Left renal pelvis (tissue), 4 donors: ENCODE measurements around the gene TXLNA. TPM values are rescaled to one million over a fixed set of nuclear protein-coding genes. Genes with fewer than 3 reads are reported as not detected.

Source experiments
- DNase-seq, 4 donors: peaks; one replicate each; pipeline ENCODE4 v3.0.0-alpha.2; 2013; ENCODE audit warnings: low read depth in 4 of 4, low spot score in 3 of 4
- polyA plus RNA-seq, 4 donors: library from polyadenylated mRNA; unstranded; fragments of 120-200 nt; gene quantifications; one replicate each; pipeline ENCODE4 v1.2.1, GENCODE V29; 2013; ENCODE audit not compliant: insufficient read length in 4 of 4

TXLNA gene
- polyA plus RNA-seq, 4 donors, result 45.2 to 46.7 (median 45.2) TPM

GRCh38 chr1:32242341-32242851 is 62.9 kb downstream of the TXLNA start:
- no peak for DNase-seq

- DNase-seq, result no peak
Measured at GRCh38 chr1:32246888-32247273, 67.4 kb downstream of the TXLNA start, which contains the start of gene FAM167B. Gene FAM167B (plus strand): TSS chr1:32247222. CDS start chr1:32247422, 200 bp downstream.

- DNase-seq, result no peak
Measured at GRCh38 chr1:32247452-32247851, 68.0 kb downstream of the TXLNA start.

Other genes with a start within 250 kb of the TXLNA start
- gene PTP4A2, start 241.3 kb upstream of the TXLNA start, polyA plus RNA-seq, result 100 to 1,000 TPM; 195 to 284 (median 263) TPM
- gene KHDRBS1, start 165.8 kb upstream of the TXLNA start, polyA plus RNA-seq, result 100 to 1,000 TPM; 234 to 302 (median 251) TPM
- gene TMEM39B, start 106.7 kb upstream of the TXLNA start, polyA plus RNA-seq, result 10 to 100 TPM; 17.9 to 25.0 (median 21.3) TPM
- 10 to 100 TPM; 28.3 to 39.6 (median 33.9) TPM for gene KPNA6, start 71.6 kb upstream of the TXLNA start, polyA plus RNA-seq
- 10 to 100 TPM; 21.1 to 29.0 (median 25.1) TPM for gene CCDC28B, start 20.9 kb downstream of the TXLNA start, polyA plus RNA-seq
- gene IQCC, start 26.0 kb downstream of the TXLNA start, polyA plus RNA-seq, result 1 to 10 TPM; 5.6 to 9.8 (median 7.3) TPM
- gene DCDC2B, start 29.4 kb downstream of the TXLNA start, polyA plus RNA-seq, result 1 to 10 TPM in 2 of 4 donors, under 1 TPM in 2; 0.34 to 2.0 (median 0.82) TPM
- 10 to 100 TPM; 17.1 to 30.8 (median 24.2) TPM for gene TMEM234, start 42.7 kb downstream of the TXLNA start, polyA plus RNA-seq
- 100 to 1,000 TPM; 155 to 187 (median 164) TPM for gene EIF3I, start 42.7 kb downstream of the TXLNA start, polyA plus RNA-seq
- 10 to 100 TPM in 2 of 4 donors, 1 to 10 TPM in 2; 3.8 to 12.9 (median 9.8) TPM for gene FAM167B, start 67.5 kb downstream of the TXLNA start, polyA plus RNA-seq
- 1 to 10 TPM; 1.3 to 7.4 (median 4.5) TPM for gene LCK, start 71.6 kb downstream of the TXLNA start, polyA plus RNA-seq
- gene HDAC1, start 112.4 kb downstream of the TXLNA start, polyA plus RNA-seq, result 100 to 1,000 TPM in 3 of 4 donors, 10 to 100 TPM in 1; 77.5 to 201 (median 189) TPM
- 100 to 1,000 TPM; 388 to 468 (median 433) TPM for gene MARCKSL1, start 156.6 kb downstream of the TXLNA start, polyA plus RNA-seq
- gene FAM229A, start 182.8 kb downstream of the TXLNA start, polyA plus RNA-seq, result 10 to 100 TPM in 1 of 4 donors, 1 to 10 TPM in 3; 2.5 to 11.8 (median 4.9) TPM
- gene TSSK3, start 182.9 kb downstream of the TXLNA start, polyA plus RNA-seq, result 1 to 10 TPM; 1.5 to 6.2 (median 2.6) TPM
- 10 to 100 TPM; 57.3 to 65.8 (median 60.2) TPM for gene BSDC1, start 214.8 kb downstream of the TXLNA start, polyA plus RNA-seq